Activated CD8-positive, alpha-beta memory T cell treated with anti-CD3 and anti-CD28 coated beads, Interleukin-2, amount 50 U/mL, for 48 hours (primary cell): ENCODE measurements around the gene BACH2.
"Not testable (repeated sequence)": the region's sequence is repeated elsewhere in the genome, so short reads cannot be mapped to it uniquely, and the experiment has no call there.

Experiments used
- DNase-seq: peaks from one replicate; pipeline ENCODE4 v3.0.0-alpha.2; 2020

The BACH2 gene

DNA sequence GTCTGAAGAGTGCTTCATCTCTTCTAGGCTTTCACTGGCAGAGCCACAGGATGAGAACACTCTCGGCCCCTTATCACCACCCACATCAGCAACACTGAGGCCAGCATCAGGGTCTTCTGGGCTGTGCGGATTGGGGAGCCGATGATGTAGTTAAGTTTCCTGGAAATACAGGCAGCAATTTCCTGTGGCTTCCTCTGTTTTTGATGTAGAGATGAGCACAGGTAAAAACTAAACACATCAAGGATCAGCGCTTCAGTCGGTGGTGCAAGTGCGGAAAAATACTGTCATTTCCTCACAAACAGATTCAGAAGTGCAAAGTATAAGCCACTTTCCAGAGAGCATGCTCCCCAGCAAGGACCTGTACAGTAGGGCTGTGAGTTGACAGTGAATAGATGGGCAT, 62.6 kb downstream of the BACH2 start:
- peak; percentile 84 for DNase-seq

- DNase-seq, result no peak
These were observed 63.4 kb downstream of the BACH2 start for GRCh38 chr6:90233213-90233612.

DNA sequence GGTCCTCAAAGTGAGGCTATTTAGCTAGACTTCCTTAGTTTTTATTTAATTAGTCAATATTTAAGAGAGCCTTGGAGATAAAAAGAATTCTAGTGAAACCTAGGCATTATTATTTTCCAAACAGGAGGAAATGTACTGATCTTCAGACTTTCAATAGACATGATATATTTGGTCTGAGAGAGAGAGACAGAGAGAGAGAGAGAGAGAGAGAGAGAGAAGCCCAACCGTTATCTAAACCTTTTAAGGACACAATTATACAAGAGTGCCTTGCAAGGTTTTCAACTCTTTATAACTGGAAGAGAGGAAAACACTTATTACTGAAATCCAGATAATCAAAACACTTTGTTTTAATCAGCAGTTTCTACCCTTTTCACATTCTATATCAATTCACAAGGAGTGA, 64.8 kb downstream of the BACH2 start:
- DNase-seq, result no peak

GRCh38 chr6:90231308-90231707, 65.3 kb downstream of the BACH2 start:
- DNase-seq, result no peak

DNA sequence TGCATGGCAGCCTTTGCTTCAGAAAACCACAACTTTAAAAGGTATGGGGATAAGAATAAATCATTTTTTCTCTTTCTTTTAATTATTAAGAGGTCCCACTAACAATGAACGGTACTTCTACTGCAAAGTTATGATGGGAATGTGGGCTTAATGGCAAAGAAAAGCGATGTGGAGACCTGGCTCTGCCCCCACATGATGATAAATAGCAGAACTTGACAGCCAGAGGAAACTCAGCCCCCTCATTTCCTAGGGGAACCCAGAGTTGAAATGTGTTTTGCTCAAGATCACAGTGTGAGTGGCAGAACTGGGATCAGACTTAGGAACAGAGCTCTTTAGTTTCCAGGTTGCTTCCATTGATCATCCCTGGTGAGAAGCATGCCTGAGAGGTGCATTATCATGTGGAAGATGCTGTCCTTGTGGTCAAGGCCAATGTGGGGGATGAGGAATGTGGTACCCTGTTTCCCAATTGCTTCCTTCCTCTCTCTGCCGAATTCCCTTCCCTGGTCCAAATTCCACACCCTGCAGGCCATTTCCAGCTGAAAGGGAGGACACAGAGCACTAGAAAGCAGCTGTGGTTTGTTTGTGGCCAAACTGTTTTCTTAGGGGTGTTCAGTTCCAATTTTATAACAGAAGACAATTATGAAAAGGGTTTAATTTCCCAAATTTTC, 66.0 kb downstream of the BACH2 start:
- no peak for DNase-seq

DNA sequence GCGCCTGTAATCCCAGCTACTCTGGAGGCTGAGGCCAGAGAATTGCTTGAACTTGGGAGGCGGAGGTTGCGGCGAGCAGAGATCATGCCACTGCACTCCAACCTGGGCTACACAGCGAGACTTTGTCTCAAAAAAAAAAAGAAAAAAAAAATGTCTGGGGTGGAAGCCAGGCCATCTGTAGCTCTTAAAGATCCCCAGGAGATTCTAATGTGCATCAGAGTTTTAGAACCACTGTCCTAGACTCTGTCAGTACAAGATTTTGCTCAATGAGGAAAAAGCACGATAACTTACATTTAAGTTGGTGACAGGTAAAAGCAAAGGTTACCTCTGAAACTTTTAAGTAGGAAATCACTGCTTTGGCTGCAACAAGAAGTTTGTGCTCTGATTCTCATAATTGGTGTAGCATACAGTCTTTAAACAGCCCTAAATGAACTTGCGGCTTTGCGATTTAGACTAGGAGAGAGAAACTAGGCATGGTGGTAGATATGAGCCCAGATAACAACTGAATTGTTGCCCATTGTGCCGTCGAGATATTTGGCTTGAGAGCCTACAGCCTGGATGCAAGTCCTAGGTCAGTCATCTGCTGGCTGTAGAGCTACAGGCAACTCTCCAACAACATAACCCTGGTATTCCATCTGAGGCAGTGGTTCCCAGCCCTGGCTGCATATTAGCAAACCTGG, 67.2 kb downstream of the BACH2 start:
- no peak for DNase-seq

- DNase-seq, result no peak
These were observed 69.0 kb downstream of the BACH2 start for GRCh38 chr6:90227673-90228072.

DNA sequence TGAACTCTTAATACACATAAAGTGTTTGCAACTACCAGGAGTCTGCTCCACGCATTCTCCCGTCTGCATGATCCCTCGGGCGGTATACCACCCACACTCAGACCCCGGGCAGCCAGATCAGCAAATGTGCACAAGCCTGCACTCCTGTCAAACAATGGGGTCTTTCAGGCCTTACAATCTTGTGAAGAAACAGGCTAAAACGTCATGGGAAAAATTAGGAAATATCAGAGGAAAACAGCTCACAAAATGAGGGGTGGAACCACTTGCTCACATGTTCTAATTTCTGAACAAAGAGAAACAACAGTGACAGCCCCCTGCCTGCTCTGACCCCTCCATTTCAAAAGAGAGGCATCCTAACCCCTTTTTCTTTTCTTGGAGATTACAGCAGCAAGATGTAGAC, 69.4 kb downstream of the BACH2 start:
- DNase-seq, result no peak

DNA sequence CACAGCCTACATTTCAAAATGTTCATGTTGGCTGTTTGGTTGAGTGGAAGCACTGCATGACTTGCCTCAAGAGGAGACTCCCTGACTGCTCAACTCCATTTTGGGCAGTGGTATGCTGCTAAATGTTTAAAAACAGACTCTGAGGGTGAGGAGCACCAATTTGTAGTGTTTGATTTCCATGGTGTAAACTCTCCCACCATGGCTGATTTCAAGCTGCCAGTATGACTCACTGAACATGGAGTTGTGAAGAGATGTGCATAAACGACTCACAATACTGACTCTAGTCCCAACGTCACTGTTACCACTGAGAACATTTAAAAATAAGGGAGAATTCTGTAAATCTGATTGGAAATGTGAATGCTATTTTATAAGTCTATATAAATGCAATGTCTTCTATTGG, 70.4 kb downstream of the BACH2 start:
- no peak for DNase-seq

- DNase-seq, result no peak
These were observed 72.4 kb downstream of the BACH2 start for GRCh38 chr6:90224196-90224595.

GRCh38 chr6:90222724-90223198, 73.9 kb downstream of the BACH2 start:
- peak; percentile 70 for DNase-seq

GRCh38 chr6:90222008-90222407, 74.6 kb downstream of the BACH2 start:
- DNase-seq, result no peak

GRCh38 chr6:90221403-90221802, 75.2 kb downstream of the BACH2 start:
- DNase-seq, result no peak

DNA sequence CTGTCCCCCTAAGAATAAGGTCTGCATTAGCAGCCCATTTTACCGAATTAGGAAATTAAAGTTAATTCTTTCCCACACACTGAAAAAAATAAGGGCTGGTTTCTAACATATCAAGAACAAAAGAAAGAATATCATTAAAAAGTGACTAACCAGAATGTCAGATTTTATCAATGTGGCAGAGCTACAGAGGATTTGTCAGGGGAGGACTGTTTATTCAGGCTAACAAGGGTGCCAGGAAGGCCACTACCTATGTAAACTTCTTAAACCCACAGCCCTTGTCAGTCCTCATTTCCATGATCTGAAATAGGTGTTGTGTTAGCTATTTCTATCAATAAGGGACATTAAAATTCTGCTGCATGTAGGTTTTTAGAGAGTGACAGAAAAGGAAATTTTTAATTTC, 76.4 kb downstream of the BACH2 start:
- no peak for DNase-seq

DNA sequence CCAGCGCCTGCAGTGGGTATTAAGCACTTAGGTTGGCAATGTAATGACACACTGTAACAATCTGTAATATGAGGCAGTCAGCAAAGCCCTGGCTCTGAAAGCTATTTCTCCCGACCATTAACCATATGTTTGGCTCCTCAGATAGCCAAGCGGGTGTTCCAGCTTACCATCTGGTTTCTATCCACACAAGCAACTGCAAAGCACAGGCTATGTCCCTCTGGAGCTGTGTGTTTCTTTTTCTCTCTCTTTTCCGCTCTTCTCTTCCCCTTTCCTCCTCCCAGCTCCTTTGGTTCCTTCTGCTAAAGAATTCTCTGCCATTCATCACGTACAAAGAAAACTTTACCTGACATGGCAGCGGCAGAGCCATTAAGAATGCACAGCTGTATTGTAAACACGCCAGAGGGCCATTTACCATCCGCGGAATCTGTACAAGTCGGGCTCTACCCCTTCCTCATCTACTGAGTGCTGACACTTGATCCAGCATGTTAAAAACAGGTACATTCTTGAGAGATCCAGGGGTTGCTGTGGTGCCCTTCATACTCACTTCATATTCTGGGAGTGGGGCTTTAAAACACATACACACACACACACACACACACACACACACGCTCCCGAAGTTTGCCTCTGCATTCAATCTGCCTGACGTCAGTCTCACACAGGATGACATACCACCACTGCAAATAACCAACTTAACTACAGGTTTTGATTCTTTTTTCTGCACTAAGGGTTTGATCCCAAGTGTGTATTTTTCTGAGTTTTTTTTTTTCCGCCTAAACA, 77.2 kb downstream of the BACH2 start:
- no peak for DNase-seq

- no peak for DNase-seq
These were observed 77.8 kb downstream of the BACH2 start for GRCh38 chr6:90218959-90219208.

- no peak for DNase-seq
These were observed 79.0 kb downstream of the BACH2 start for GRCh38 chr6:90217506-90218127.

DNA sequence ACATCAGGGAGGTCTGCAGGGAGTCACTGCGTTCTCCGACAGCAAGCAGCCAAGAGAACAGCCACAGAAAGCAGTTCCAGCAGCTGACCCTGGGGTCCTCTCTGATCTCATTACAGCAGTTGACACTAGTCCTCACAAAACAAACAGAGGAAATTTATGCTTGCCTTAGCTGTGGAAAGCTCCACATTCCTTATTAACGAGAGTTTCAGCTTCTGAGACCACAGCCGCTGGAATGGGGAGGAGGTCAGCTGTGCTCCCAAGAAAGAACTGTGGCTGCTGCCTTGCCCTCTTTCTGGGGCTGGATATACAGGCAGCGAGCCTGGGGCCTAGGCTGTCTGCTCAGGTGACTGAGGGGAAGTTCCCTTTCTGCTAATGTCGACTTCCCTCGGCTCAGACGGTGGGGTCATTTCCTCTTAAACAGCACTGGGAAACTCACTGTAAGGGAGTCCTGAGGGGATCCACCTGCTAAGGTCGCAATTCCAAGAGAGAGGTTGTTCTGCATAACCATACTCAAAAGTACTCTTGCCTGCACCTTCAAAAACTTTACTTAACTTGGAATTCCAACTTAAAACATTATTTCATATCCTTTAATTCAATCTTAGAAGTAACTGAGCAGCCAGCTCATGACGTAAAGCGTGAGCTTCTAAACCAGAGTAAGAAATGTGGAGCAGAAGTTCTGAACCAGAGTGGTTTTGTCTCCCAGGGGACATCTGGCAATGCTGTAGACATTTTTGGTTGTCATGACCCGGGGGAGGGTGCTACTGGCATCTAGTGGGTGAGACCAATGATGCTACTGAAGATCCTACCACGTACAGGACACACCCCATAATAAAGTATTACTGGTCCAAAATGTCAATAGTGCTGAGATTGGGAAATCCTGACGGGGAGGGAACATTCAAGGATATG, 80.3 kb downstream of the BACH2 start:
- DNase-seq, result no peak

- no peak for DNase-seq
These were observed 81.7 kb downstream of the BACH2 start for GRCh38 chr6:90214966-90215365.

DNA sequence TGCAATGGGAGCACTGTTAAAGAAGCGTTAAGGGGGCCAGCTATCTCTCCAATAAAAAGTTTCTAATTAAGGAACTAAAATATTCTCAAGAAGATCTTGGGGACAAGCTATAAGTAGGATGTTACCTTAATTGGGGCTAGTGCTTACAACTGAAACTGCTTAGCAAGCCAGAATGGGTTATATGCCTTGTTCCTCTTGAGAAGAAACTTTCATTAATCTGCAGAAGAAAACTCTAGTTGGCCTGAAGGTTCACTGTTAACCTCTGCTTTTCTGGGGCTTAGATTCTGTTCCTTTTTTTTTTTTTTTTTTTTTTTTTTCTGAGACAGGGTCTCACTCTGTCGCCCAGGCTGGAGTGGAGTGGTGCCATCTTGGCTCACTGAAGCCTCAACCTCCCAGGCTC, 82.2 kb downstream of the BACH2 start:
- no peak for DNase-seq

DNA sequence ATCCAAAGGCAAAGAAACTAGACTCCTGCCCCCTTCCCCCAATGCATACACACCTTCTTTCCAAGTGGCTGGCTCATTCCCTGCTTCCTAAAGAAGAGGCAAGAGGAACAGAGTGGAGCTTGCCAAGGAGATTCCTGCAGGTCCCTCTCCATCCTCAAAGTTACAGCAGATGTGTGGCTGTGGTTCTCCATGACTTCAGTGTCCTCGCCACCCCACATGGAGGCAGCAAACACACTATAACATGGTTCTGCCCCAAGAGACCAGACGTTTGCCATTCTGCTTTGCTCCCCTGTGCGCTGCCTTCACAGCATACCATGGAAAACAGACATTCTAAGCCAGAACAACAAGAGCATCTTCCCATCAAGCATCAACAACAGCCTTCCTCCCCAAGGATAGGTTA, 84.4 kb downstream of the BACH2 start:
- no peak for DNase-seq

DNA sequence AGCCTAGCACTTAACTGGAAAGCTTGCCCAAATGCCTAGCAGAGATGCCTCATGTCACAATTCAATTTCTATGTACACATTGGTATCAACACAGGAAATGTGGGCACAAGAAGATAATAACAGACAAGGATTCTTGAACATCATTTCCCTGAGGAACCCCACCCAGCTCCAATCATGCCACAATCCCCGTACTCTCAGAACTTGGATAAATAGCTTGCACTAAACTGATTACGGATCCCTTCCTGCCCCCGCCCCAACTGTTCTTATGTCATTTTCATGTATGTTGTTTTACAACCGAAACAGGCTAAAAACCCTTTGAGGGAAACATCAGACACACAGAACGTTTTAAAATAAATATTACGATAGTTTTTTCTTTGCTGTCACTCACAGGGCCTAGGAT, 87.1 kb downstream of the BACH2 start:
- no peak for DNase-seq

GRCh38 chr6:90208690-90209089, 88.0 kb downstream of the BACH2 start:
- not testable (repeated sequence) for DNase-seq
